ENCODE measurements around the gene LRRC7. TPM values are rescaled to one million over a fixed set of nuclear protein-coding genes. Genes with fewer than 3 reads are reported as not detected.

The LRRC7 gene
- total and polyA plus RNA-seq, 4 donors: 6.1 TPM; not detected in 3

DNA sequence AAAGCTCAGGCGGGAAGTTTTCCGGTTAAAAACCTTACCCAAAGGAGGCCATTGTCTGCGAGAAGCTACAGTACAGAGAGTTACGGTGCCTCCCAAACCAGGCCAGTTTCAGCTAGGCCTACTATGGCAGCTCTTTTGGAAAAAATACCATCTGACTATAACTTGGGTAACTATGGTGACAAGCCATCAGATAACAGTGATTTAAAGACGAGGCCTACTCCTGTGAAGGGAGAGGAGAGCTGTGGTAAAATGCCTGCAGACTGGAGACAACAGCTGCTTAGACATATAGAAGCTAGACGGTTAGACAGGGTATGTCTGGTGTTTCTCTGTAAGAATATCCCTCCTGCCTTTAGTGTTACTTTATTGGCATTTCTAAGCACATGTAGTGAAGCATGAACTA is 471.8 kb downstream of the LRRC7 start:
- Histone ChIP-seq H3K27me3 (ENCODE audit: control insufficient read depth in 3 of 3, insufficient read depth in 3 of 3, low read length in 2 of 3) (no peaks in the 10 kb centered on the region), H3K4me3 (no peak overlapping the region), H3K9ac (ENCODE audit: insufficient read depth in 1 of 2, low read length in 2 of 2) (no peak overlapping the region), H3K27ac (ENCODE audit: low read depth in 1 of 2, low read length in 1 of 2) (no peak overlapping the region), H3K36me3 (ENCODE audit: control insufficient read depth in 4 of 4, insufficient read depth in 4 of 4, low read length in 4 of 4) (no peaks in the 10 kb centered on the region), H3K9me3 (ENCODE audit: control insufficient read depth in 4 of 4, insufficient read depth in 3 of 4, low read length in 3 of 4) (peaks cover 0 to 4% (median 0%) of the 10 kb centered on the region in 4 donors), H3K4me1 (ENCODE audit: control insufficient read depth in 5 of 5, insufficient read depth in 5 of 5, low read length in 5 of 5) (peaks cover 0 to 7% (median 0%) of the 10 kb centered on the region in 5 donors)
- ATAC-seq (ENCODE audit: insufficient read depth, low FRiP score) (no peak), DNase-seq (no peak)
- TF ChIP-seq, protein P1, sequence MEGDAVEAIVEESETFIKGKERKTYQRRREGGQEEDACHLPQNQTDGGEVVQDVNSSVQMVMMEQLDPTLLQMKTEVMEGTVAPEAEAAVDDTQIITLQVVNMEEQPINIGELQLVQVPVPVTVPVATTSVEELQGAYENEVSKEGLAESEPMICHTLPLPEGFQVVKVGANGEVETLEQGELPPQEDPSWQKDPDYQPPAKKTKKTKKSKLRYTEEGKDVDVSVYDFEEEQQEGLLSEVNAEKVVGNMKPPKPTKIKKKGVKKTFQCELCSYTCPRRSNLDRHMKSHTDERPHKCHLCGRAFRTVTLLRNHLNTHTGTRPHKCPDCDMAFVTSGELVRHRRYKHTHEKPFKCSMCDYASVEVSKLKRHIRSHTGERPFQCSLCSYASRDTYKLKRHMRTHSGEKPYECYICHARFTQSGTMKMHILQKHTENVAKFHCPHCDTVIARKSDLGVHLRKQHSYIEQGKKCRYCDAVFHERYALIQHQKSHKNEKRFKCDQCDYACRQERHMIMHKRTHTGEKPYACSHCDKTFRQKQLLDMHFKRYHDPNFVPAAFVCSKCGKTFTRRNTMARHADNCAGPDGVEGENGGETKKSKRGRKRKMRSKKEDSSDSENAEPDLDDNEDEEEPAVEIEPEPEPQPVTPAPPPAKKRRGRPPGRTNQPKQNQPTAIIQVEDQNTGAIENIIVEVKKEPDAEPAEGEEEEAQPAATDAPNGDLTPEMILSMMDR (IDR thresholded peaks at IDR 0.05; ENCODE audit: control extremely low read depth, extremely low read depth): no peak
- 87 to 94% methylated on average over 6 of the region's 6 CpGs for WGBS, 2 donors

DNA sequence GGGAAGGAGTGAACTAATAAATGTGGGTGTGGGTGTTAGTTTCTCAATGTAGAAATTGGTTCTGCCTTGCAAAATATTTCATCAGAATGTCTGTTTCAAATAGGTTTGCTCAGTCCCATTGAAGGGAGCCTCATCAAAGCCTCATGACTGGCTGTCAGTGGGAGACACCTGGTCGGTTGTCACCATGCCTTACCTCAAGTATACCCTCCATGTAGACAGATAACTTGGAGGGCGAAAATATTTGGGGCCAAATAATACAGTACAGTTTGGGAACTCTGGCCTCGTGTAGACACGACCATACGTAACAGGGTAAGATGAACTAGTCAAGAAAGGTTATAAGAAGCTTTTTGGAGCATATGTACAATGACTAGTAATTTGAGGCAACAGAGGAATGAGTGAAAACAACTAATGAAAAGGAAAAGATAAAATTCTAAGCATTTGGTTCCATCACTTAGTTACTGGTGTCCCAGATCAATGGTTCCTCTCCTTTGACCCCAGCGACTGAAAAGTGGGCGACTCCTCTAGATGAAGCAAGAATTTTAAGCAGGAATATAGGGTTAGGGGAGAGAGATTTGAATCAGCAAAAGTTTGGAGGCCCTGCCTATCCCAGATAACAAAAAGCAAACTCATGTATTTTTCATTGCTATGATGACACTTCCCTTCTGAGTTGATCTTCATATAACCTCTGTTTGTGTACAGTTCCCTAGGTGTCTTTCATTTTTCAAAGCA is 473.8 kb downstream of the LRRC7 start:
- H3K9me3 ChIP-seq (ENCODE audit: control insufficient read depth in 4 of 4, insufficient read depth in 3 of 4, low read length in 3 of 4): peaks cover 0 to 4% (median 0%) of the 10 kb centered on the region in 4 donors
- no peak for ATAC-seq (ENCODE audit: insufficient read depth, low FRiP score)
- 89 to 91% methylated on average over 7 of the region's 7 CpGs for WGBS, 2 donors

DNA sequence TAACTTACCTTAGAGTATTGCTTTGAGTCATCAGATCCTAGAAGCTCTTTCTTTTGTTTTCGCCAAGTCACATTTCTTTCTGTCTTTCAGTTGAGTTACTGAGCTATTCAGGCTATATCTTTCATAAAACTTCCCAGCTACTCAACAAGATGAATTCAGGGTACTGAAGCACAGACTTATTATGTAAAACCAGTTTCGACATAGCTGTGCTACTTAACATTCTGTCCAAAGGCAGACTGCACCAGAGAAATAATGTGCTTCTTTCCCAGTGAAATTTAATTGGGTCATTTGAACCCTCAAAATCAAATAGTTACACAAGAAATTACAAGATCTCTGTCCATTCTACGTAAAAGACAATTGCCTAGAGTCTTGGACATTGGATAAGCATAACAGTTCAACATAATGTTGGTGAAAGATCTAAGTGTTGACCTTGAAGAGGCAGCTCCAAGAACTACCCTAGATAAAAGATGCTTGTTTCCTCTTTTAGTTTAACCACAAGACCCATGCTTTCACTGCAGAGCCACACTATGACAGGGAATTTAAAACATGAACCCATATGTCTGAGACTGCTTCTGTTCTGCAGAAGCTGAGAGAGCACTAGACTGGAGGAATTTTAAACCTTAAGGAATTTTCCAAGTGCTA is 474.5 kb downstream of the LRRC7 start:
- ATAC-seq (ENCODE audit: insufficient read depth, low FRiP score) (no peak), DNase-seq (no peak)
- WGBS, 2 donors: 61 to 76% methylated on average over 3 of the region's 3 CpGs
- TF ChIP-seq, protein P1 (IDR thresholded peaks at IDR 0.05; ENCODE audit: control extremely low read depth, extremely low read depth): no peak
- peaks cover 0 to 4% (median 0%) of the 10 kb centered on the region in 4 donors for H3K9me3 ChIP-seq (ENCODE audit: control insufficient read depth in 4 of 4, insufficient read depth in 3 of 4, low read length in 3 of 4)
- peaks cover 0 to 7% (median 0%) of the 10 kb centered on the region in 5 donors for H3K4me1 ChIP-seq (ENCODE audit: control insufficient read depth in 5 of 5, insufficient read depth in 5 of 5, low read length in 5 of 5)
- H3K27ac ChIP-seq (ENCODE audit: low read depth in 1 of 2, low read length in 1 of 2): no peak overlapping the region
- H3K27me3 ChIP-seq (ENCODE audit: control insufficient read depth in 3 of 3, insufficient read depth in 3 of 3, low read length in 2 of 3): no peaks in the 10 kb centered on the region
- no peak overlapping the region for H3K4me3 ChIP-seq
- no peak overlapping the region for H3K9ac ChIP-seq (ENCODE audit: insufficient read depth in 1 of 2, low read length in 2 of 2)
- H3K36me3 ChIP-seq (ENCODE audit: control insufficient read depth in 4 of 4, insufficient read depth in 4 of 4, low read length in 4 of 4): no peaks in the 10 kb centered on the region

More for the DNA sequence above, 473.8 kb downstream of the LRRC7 start:
- Histone ChIP-seq H3K27ac (ENCODE audit: low read depth in 1 of 2, low read length in 1 of 2) (no peak overlapping the region), H3K27me3 (ENCODE audit: control insufficient read depth in 3 of 3, insufficient read depth in 3 of 3, low read length in 2 of 3) (no peaks in the 10 kb centered on the region), H3K36me3 (ENCODE audit: control insufficient read depth in 4 of 4, insufficient read depth in 4 of 4, low read length in 4 of 4) (no peaks in the 10 kb centered on the region), H3K4me3 (no peak overlapping the region), H3K9ac (ENCODE audit: insufficient read depth in 1 of 2, low read length in 2 of 2) (no peak overlapping the region), H3K4me1 (ENCODE audit: control insufficient read depth in 5 of 5, insufficient read depth in 5 of 5, low read length in 5 of 5) (peaks cover 0 to 7% (median 0%) of the 10 kb centered on the region in 5 donors)
- TF ChIP-seq, protein P1 (IDR thresholded peaks at IDR 0.05; ENCODE audit: control extremely low read depth, extremely low read depth): no peak
- DNase-seq: no peak

Data from lung (tissue), 12 donors.